NCI-H2029 (cell line): ENCODE measurements around the gene HPS5.
A peak's percentile ranks its signal among the peaks of the same experiment; 100 is the strongest.
"Not testable (repeated sequence)": the region's sequence is repeated elsewhere in the genome, so short reads cannot be mapped to it uniquely, and the experiment has no call there.

Source experiments
- DNase-seq: peaks from one replicate; lab custom pipeline; 2025; lab: John Stamatoyannopoulos, UW

Gene HPS5, protein sequence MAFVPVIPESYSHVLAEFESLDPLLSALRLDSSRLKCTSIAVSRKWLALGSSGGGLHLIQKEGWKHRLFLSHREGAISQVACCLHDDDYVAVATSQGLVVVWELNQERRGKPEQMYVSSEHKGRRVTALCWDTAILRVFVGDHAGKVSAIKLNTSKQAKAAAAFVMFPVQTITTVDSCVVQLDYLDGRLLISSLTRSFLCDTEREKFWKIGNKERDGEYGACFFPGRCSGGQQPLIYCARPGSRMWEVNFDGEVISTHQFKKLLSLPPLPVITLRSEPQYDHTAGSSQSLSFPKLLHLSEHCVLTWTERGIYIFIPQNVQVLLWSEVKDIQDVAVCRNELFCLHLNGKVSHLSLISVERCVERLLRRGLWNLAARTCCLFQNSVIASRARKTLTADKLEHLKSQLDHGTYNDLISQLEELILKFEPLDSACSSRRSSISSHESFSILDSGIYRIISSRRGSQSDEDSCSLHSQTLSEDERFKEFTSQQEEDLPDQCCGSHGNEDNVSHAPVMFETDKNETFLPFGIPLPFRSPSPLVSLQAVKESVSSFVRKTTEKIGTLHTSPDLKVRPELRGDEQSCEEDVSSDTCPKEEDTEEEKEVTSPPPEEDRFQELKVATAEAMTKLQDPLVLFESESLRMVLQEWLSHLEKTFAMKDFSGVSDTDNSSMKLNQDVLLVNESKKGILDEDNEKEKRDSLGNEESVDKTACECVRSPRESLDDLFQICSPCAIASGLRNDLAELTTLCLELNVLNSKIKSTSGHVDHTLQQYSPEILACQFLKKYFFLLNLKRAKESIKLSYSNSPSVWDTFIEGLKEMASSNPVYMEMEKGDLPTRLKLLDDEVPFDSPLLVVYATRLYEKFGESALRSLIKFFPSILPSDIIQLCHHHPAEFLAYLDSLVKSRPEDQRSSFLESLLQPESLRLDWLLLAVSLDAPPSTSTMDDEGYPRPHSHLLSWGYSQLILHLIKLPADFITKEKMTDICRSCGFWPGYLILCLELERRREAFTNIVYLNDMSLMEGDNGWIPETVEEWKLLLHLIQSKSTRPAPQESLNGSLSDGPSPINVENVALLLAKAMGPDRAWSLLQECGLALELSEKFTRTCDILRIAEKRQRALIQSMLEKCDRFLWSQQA

DNA sequence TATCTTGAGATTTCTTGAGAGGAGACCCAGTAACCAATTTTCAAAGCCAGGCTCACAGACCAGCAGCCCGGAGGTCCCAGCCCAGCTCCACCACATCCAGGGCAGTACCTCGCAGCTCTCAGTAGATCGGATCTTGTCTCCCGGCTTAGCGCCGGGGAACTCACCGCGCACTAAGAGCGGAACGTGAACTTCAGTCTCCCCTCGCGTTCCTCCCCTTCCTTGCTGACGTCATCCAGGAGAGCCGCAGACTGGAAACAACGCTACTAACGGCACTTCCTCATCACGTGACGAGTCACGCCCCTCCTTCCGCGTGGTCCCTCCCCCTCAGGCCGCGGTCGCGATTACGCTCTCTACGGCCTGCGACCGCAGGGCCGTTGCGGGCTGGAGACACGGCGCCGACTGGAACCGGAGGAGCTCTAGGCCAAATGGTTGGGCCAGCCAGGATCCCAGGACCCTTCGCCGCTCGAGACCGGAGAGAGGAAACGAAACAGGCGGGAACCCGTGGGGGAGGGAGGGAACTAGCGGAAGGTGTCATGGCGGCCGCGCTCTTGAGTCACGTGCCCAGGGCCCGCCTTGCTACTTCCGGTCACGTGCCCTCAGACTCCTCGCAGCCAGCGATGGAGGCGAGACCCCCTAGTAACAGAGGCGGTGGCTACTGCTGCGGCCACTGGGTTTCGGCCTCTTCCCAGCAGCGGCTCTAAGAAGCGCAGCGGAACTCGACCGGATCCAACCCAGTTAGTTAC is at the start of gene HPS5, which contains the start of gene GTF2H1:
Gene HPS5 (minus strand): TSS at position 172 of the 743 bp plus-strand sequence. CDS start 4,282 bp downstream, outside the sequence.
Gene GTF2H1 (plus strand): TSS at position 599 of the 743 bp plus-strand sequence. CDS start 10,508 bp downstream, outside the sequence.
- DNase-seq, result peak; percentile 97

DNA sequence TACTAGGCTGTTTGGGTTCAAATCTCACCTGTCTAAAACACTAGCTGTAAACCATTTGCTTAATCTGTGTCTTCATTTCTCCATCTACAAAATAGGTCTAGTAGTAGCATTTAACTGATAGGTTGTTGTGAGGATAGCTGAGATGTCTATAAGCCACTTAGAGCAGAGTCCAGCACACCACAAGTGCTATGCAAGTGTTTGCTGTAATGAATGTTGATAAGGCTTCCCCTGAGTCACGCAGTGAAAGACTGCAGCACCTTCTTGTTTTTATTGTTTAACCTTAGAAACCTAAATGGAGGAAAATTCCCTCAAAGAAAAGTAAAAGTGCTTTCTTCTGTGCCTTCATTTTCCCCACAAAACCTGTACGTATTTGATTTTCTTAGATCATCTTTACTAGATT is 49.3 kb upstream of the HPS5 start:
- DNase-seq, result no peak

DNA sequence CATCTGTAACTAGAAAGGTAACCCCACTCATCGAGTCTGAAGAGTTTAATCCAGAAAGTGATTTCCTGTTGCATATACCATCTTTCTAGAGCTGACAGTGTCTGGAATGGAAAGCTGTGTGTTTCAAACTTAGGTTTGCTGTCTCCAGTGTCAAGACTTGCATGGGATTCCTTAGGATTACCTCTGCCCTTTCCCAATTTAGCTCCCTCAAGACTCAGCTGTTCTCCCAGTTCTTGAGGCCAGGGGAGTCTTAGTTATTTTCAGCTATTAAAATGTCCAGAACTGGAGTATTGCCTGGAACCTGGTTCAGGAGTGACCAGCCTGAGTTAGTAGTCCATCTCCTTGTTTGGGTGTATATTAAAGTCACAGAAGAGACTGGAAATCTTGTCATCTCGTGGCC is 47.5 kb upstream of the HPS5 start:
- DNase-seq, result no peak

DNA sequence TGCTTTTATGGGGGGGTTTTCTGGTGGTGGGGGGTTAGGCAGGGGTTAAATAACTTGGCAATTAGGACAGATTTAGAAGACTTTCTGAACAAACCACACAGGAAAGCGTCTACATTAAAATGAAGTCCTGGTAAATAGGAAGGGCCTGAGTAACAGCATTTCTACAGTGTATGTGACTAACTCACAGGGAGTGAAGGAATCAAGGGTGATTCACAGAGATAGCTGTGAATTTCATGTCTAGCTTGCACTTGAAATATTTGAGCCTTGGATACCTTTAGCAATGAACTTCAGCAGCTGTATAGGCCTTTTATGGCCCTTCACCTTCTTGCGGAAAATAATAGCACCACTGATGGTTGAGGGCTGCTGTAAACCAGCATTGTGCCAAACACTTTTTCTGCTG is 46.3 kb upstream of the HPS5 start:
- DNase-seq, result no peak

DNA sequence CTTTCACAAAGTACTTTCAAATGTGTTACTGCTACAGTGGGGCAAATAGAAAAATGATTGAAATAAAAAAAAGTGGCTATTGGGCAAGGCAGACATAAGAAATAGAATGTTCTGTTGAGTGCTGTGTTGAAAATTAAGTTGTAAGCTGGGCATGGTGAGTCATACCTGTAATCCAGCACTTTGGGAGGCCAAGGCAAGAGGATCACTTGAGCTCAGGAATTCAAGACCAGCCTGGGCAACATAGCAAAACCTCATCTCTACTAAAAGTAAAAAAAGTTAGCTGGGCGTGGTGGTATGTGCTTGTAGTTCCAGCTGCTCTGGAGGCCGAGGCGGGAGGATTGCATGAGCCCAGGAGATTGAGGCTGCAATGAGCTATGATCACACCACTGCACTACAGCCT is 45.5 kb upstream of the HPS5 start:
- DNase-seq, result no peak

DNA sequence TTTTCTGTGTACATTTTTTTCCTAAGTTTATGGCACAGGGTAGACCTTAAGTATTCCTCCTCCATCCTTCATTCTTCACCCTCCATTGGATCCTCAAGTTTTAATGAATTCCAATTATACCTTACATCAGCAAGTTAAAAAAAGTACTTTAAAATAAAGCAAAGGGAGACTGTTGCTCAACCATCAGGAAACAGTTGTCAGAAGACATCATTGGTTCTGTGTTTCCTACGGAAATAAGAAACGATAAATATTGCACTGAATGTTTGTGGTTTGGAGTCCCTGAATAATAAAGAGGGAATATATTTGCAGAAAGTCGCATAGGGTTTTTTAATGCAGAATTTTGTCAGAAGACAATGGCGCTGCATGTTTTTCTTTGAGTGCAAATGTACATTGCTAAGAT is 44.3 kb upstream of the HPS5 start:
- DNase-seq, result no peak

DNA sequence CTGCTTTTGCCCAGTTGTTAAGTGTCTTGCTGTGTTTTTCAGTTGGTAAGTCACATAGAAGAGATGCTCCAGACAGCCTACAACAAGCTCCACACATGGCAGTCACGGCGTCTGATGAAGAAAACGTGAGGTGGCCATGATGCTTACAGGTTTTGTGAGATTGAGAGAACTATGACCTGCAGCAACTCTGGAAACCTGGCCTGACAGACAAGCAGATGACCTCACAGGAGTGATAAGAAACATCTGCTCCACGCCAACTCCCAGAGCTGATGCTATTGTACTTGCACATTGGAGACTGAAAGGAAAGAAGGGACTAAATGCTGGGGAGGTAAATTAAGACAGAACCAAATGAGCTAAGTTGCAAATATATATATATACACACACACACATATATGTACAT is 43.8 kb upstream of the HPS5 start:
- no peak for DNase-seq

DNA sequence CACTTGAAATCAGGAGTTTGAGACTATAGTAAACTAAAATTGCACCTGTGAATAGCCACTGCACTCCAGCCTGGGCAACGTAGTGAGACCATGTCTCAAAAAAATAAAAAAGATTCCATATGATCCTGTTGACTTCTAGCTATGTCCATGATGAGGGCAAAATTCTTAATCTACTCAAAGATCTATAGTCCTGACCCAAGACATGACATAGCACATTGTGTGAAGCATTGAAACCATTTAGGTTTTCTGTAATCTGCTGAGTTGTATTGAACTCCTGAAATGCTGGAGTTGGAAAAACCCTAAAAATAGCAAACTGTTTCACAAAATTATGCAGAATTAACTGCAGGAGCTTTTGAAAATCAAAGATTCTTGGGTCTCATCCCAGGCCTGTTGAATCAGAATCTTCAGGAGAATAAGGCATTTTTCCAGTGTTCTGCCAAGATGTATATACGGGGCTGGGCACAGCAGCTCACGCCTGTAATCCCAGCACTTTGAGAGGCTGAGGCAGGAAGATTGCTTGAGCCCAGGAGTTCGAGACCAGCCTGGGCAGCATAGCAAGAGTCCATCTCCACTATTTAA is 42.6 kb upstream of the HPS5 start:
- DNase-seq, result no peak

DNA sequence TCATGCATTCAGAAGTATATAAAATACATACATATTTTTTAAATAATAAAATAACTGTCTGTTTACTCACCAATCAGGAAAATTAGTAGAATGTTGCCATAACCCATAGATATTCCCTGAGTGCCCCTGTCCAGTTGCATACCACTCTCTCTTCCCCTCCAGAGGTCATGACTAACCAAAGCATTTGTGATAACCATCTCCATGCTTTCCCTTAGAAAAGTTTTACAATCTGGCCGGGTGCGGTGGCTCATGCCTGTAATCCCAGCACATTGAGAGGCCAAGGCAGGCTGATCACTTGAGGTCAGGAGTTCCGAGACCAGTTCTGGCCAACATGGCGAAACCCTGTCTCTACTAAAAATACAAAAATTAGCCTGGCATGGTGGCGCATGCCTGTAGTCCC is 39.2 kb upstream of the HPS5 start:
- DNase-seq, result no peak

DNA sequence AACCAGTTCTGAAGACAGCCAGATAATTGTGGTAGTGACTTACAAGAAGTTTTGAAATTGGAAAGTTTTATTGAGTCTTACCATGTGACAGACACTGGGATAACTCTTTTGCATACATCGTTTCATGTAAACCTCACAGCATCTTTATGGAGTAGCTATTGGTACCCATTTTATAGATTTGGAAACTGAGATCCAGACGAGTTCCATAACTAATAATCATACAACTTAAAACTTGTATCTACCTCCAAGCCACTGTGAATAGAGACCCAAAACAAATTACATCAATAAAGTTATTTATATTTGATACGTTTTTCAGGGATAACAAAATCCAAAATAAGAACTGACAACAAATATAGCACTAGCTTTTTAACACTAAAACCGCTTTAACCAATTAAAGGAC is 36.7 kb upstream of the HPS5 start:
- no peak for DNase-seq

DNA sequence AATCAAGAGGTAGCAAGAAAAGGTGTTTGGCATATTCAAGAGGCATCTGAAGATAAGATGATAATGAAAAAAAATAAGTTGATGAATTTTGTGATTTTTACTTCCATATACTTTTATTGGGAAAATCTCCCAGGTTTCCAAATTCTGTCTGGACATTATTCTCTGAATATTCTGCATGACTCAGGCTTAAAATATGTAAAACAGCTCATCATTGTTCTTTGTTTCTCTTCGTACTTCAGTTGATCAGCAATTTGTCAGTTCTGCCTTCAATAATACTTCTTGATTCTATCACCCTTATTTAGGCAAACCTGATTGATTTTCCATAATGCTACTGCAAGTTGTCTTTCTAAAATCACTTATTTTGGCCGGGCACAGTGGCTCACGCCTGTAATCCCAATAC is 30.6 kb upstream of the HPS5 start:
- DNase-seq, result no peak

DNA sequence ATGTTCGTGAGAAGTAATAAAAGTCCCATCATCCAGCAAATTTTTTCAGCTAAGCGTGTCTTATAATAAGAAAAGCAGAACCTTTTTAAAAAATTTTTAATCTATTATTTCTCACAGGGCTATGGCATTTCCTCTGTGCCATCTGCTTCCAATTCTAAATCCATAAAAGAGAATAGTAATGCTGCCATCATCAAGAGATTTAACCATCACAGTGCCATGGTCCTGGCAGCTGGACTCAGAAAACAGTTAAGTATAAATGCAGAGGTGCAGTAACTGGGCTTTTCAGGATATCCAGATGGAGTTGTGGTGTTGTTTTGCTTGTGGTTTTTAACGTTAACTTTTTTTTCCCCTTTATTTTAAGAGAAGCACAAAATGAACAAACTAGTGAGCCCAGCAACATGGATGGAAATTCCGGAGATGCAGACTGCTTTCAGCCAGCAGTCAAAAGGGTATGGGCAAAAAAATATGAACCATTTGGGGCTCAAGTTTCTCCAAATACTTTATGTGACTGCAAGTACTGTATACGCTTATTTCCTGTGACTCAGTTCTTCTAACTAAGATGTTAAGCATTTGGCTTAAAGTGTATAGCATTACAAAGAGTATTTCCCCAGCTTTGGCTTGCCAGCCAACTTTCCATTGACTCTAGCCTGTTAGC is 25.7 kb upstream of the HPS5 start:
- no peak for DNase-seq

DNA sequence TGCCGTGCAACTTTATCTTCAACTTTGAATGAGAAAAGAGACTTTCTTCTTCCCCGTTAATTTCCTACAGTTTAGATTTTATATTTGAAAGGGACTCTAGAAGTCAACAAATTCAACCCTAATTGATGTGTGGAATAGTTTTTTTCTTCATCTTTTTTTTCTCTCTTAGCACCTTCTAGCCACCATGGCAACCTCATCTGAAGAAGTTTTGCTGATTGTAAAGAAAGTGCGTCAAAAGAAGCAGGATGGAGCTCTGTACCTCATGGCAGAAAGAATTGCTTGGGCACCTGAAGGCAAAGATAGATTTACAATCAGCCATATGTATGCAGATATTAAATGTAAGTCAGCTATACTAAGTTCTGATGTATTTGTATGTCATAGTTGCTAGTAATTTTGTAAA is 11.0 kb upstream of the HPS5 start:
- DNase-seq, result no peak

DNA sequence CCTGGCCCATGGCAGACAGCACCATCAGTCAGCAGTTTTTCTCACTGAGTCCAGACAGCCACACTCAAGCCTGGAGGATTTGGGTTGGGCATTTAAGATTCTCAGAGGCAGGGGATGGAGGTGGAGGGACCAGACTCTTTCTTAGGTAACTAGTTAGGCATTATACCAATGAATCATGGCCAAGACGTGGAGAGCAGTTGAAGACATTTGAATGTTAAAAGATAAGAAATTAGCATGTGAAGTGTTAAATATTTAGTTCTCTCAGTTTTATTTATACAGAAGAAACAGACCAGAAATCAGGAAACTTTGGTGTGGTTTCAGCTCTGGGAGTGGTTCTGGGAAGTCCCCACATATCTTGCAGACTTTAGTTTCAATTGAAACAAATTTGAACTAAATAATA is 10.4 kb upstream of the HPS5 start:
- no peak for DNase-seq

DNA sequence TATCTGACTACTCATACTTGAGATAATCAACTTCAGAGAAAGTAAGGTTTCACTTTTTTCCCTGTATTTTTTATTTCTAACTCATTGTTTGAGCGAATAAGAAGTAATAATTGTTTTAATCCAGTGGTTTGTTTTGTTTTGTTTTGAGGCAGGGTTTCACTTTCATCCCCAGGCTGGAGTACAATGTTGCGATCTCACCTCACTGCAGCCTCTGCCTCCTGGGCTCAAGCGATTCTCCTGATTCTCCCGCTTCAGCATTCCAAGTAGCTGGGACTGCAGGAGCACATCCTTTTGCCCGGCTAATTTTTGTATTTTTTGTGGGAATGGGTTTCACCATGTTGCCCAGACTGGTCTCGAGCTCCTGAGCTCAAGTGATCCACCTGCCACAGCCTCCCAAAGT is 9.0 kb upstream of the HPS5 start:
- DNase-seq, result no peak

DNA sequence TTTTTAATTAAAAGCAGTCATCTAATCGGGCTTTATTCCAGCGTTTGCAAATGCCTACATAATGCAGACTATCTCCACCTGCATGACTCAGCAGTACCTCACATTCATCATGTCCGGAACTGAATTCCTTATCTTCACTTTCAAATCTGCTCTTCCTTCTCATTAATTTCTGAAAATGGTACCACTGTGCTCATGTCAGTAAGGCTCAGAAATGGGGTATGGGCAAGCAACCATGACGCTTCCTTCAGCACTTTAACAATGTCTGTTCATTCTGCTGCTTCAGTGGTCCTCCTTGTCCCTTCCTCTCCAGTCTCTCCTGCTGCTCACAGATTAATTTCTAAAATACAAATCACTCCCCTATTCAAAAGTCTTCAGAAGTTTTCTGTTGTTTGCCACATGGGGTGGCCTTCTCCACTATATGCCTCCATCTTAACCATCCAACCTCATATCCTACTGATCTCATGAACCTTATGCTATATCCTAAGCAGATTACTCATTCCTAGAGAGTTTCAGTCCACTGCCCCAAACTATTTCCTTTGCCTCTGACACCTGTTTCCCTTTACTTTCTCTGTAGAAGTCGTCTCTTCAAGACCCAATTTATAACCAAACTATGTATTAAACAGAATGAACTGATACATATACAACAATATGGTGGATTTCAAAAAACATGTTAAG is 7.4 kb upstream of the HPS5 start:
- no peak for DNase-seq

DNA sequence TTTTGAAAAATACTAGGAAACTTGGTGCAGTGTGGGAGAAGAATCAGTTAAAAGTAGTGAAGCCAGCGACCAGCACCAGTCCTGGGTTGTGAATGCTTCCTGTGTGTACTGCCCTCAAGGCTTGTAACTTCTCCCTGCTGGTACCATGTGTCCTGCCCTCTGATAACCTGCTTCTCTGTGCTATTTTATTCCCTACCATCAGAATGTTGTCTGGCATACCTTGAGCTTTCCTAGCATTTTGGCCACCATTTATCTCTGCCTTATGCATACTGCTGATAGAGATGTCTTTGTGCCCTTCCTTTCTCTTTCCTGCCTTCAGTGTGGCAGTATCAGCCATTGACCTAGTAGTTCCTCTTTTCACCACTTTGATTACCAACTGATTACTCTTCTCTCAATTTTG is 2.4 kb upstream of the HPS5 start:
- no peak for DNase-seq

DNA sequence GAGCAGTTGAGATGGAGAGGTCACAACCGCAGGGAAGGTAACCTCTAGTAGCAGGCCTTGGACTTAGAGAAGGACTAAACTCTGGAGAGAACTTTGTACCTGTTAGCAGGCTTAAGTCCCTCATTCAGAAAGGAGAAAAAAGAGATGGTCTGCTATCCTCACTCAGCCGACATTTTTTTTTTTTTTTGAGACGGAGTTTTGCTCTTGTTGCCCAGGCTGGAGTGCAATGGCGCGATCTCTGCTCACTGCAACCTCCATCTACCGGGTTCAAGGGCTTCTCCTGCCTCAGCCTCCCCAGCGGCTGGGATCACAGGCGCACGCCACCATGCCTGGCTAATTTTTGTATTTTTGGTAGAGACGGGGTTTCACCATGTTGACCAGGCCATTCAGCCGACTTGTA is 1.9 kb upstream of the HPS5 start:
- not testable (repeated sequence) for DNase-seq

DNA sequence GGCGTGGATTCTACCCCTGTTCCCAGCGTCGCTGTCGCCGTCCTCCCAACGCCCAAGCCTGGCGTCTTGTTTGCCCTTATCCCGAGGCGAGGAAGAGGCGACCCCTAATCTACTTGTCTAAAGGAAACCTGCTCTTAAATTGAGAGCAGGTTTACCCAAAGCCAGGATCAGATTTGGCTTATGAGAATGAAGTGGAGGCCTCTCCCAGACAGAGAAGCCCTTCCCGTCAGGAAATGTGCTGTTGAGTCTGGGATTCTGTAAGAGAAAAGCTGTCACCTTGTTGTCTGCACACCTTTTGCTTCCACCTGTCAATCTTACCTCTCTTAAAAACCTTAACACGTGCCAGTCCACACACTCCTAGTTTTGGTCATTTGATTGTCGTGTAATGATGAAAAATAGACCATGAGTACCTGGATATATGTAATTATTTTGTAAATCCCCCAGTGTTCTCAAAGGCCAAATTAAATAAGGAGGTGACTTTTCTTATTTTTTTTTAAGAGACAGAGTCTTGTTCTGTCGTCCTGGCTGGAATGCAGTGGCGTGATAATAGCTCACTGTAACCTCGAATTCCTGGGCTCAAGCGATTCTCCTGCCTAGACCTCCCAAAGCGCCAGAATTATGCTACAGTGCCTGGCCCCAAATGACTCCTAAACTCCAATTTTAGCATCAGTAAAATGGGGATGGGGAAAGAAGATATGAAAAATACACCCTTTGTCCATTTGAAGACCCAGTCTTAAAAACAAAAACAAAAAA is 1.1 kb upstream of the HPS5 start:
- peak; percentile 4 for DNase-seq

DNA sequence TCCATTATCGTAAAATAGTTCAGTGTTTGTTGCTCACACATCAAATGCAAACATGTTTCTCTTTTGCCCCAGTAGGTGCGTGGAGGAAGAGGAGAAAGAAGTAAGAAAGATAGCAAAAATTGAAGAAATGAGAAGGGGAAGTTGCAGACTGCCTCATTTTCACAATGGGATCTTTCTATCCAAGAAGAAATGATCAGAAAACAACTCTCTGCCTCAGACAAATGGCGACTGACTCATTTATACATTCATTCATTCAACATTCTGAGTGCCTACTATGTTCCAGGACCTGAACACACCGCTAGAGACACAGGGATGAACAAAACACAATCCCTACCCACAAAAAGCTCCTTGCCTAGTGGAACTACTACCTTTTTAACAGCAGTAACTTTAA is 367 bp downstream of the HPS5 start:
- DNase-seq, result no peak
